HCT116 (cell line): ENCODE data around the gene FGF3.

Experiments used
- CTCF ChIP-seq, 3 experiments: fragments of 200-600 bp in 1 of 3; sonication (generic) in 1 of 3; IDR thresholded peaks in 2 of 3; conservative IDR thresholded peaks in 1 of 3; 2 replicates each; pipeline ENCODE4 v1.5.1; 2012 to 2017; ENCODE audit warnings: low read depth in 2 of 3, low read length in 2 of 3, antibody characterized with exemption in 1 of 3, borderline replicate concordance in 1 of 3, control low read depth in 1 of 3, mild to moderate bottlenecking in 1 of 3, mixed read lengths in 1 of 3, mixed run types in 1 of 3, moderate library complexity in 1 of 3; ENCODE audit not compliant: insufficient read depth in 1 of 3
- EGR1 ChIP-seq: IDR thresholded peaks from 2 replicates; pipeline ENCODE4 v1.6.1; 2012; ENCODE audit warnings: low read depth
- MAX ChIP-seq: IDR thresholded peaks from 2 replicates; pipeline ENCODE4 v1.6.1; 2012
- POLR2A ChIP-seq: IDR thresholded peaks from 2 replicates; pipeline ENCODE4 v1.7.0; 2011; ENCODE audit warnings: borderline replicate concordance; ENCODE audit not compliant: insufficient read depth, insufficient read length; ENCODE audit errors: extremely low read depth
- POLR2AphosphoS5 ChIP-seq: IDR thresholded peaks from 2 replicates; pipeline ENCODE4 v1.6.1; 2011; ENCODE audit warnings: mild to moderate bottlenecking, low read depth, low read length, moderate library complexity
- REST ChIP-seq: IDR thresholded peaks from 2 replicates; pipeline ENCODE4 v1.6.1; 2012; ENCODE audit warnings: low read depth
- SRF ChIP-seq: IDR thresholded peaks from 2 replicates; pipeline ENCODE4 v1.6.1; 2012; ENCODE audit warnings: low read depth
- ZNF274 ChIP-seq: fragments of 200-500 bp; sonication (Bioruptor generic); IDR thresholded peaks from 2 replicates; pipeline ENCODE4 v1.6.1; 2014; ENCODE audit warnings: mild to moderate bottlenecking, low read depth, low read length, inconsistent platforms

GRCh38 chr11:69823641-69824265 lies 4.5 kb upstream of the FGF3 start:
- TF ChIP-seq SRF (no peak), CTCF (IDR thresholded peaks at IDR 0.05 in 2 of 3, conservative IDR thresholded peaks at IDR 0.05 in 1 of 3; ENCODE audit: borderline replicate concordance in 1 of 3, insufficient read depth in 1 of 3, low read depth in 2 of 3, low read length in 2 of 3) (no peak), POLR2A (no peak), ZNF274 (no peak), POLR2AphosphoS5 (no peak), EGR1 (no peak), MAX (no peak), REST (no peak)
